ENCODE data around the gene RPSA.

Gene RPSA

DNA sequence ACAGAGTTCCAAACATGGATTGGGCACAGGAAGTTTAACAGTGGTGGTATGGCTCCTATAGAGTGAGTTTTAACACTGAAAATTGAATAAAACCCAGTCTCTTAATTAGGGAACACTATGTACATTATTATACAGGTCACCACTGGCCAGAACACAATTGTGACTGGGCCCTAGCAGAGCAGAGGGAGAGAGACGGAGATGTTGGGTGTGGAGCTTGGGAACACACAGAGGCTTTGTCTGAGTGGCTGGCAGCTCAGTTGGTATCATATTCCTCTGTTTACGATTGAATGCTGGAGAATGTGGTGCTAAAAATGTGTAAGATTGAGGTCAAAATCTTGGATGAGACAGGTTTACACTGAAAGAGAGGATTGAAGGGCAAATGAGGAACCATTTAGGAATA lies 54.2 kb downstream of the RPSA start:
- DNase-seq, result no peak

Data from NCI-H446 treated with DMSO at 0.1 percent for 48 hours (cell line).